Transverse colon (tissue), 3 donors: ENCODE results near the gene TMEM69.

Experiments
- EP300 ChIP-seq: sonication (generic); formaldehyde crosslinking; IDR thresholded peaks from one replicate; pipeline ENCODE4 v1.6.1; 2017; ENCODE audit warnings: antibody characterized with exemption, low read depth
- TF ChIP-seq, protein P1 (sequence below), 5 experiments: fragments of 200-600 bp in 3 of 5; fragments of 450-650 bp in 2 of 5; sonication (generic) in 3 of 5; IDR thresholded peaks; 1 replicate in 2 of 5; 2 replicates in 3 of 5; pipeline ENCODE4 v1.5.1; 2016 to 2017; ENCODE audit warnings: antibody characterized with exemption in 5 of 5, inconsistent platforms in 3 of 5, mild to moderate bottlenecking in 2 of 5, moderate library complexity in 1 of 5

DNA sequence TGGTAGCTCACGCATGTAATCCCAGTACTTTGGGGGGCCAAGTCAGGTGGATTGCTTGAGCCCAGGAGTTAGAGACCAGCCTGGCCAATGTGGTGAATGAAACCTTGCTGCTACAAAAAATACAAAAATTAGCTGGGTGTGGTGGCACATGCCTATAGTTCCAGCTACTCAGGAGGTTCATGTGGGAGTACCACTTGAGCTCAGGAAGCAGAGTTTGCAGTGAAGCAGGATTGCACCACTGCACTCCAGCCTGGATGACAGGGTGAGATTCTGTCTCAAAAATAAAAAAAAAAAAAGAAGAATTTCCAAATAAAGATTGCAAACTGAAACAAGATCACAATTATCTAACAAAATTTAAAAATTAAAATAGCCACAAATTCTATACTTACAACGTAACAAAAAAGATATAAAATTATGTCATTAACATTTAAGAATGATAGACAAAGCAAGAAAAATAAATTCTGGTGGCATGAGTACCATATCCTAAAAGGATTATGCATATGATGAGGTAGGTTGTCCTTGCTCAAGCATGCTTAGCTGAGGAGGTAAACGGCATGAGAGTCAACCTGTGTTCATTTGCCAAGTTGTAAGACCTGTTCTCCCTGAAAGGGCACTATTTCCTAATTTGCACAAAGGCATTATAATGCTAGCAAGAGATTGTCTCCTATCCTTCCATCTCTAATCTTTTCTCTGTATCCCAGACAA, 42.2 kb downstream of the TMEM69 start:
- TF ChIP-seq, protein P1, sequence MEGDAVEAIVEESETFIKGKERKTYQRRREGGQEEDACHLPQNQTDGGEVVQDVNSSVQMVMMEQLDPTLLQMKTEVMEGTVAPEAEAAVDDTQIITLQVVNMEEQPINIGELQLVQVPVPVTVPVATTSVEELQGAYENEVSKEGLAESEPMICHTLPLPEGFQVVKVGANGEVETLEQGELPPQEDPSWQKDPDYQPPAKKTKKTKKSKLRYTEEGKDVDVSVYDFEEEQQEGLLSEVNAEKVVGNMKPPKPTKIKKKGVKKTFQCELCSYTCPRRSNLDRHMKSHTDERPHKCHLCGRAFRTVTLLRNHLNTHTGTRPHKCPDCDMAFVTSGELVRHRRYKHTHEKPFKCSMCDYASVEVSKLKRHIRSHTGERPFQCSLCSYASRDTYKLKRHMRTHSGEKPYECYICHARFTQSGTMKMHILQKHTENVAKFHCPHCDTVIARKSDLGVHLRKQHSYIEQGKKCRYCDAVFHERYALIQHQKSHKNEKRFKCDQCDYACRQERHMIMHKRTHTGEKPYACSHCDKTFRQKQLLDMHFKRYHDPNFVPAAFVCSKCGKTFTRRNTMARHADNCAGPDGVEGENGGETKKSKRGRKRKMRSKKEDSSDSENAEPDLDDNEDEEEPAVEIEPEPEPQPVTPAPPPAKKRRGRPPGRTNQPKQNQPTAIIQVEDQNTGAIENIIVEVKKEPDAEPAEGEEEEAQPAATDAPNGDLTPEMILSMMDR (IDR thresholded peaks at IDR 0.05) = no peak
- TF ChIP-seq EP300 = no peak
